HG03342 (cell line): ENCODE measurements around the gene DDX31.
"Not testable (repeated sequence)": the region's sequence is repeated elsewhere in the genome, so short reads cannot be mapped to it uniquely, and the experiment has no call there.

ENCODE experiments used
- ATAC-seq: cut with Tn5 transposase; IDR thresholded peaks from one replicate; pipeline ENCODE4 v1.9.1; 2021; ENCODE audit warnings: mild to moderate bottlenecking, moderate library complexity; ENCODE audit not compliant: unreplicated experiment

Gene DDX31

DNA sequence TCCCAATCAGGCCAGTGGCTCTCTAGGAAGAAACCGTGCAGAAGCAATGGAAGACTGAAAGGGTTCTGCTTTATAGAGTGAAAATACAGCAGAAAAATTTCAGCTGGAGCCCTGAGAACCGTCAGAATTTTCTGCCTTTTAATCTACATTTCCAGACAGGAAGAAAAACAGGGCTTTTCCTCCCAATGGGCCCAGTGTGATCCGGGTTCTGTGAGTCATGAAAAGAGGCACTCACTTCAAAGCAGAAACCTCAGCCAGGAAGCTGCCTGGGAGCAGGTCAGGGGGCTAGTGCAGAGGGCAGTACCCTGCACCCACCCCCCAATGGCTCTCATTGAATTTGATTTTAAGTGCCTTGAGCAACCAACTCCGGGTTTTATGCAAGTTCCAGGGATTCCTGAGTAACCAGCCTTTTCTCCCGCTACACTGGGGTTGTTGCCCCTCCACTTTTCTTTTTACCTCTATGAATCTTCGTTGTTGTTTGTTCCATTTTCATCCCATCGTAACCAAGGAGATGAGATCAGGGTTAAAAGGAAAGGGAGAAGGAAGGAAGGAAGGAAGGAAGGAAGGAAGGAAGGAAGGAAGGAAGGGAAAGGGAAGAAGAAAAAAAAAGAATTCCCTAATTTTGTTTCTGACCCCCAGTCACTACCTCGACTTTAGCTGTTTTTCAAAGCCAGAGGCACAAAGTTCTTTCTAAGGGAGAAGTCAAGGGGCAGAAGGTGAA lies 86.0 kb downstream of the DDX31 start:
- no peak for ATAC-seq

DNA sequence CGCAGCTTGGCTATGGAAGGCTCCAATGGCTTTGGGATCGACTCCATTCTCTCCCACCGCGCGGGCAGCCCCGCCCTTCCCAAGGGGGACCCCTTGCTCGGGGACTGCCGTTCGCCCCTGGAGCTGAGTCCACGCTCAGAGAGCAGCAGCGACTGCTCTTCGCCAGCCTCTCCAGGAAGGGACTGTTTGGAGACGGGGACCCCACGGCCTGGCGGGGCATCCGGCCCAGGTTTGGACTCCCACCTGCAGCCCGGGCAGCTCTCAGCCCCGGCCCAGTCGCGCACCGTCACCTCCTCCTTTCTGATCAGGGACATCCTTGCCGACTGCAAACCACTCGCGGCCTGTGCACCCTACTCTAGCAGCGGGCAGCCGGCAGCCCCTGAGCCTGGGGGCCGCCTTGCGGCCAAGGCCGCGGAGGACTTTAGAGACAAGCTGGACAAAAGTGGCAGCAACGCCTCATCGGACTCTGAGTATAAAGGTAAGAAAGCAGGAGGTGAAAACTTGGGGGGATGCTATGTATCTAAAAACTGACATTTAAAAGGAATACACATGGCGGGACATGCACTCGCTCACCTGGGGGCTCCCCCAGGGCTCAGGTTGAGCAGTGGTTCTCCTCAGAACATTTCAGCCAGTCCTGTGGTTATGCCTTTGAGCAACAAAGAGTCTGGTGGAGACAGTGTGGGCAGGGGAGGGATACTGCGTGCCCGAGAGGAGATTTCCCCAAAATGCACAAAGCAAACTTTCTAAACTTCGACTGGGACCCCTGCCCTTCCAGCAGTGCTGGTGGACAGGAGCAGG lies 86.8 kb downstream of the DDX31 start:
- ATAC-seq, result no peak

DNA sequence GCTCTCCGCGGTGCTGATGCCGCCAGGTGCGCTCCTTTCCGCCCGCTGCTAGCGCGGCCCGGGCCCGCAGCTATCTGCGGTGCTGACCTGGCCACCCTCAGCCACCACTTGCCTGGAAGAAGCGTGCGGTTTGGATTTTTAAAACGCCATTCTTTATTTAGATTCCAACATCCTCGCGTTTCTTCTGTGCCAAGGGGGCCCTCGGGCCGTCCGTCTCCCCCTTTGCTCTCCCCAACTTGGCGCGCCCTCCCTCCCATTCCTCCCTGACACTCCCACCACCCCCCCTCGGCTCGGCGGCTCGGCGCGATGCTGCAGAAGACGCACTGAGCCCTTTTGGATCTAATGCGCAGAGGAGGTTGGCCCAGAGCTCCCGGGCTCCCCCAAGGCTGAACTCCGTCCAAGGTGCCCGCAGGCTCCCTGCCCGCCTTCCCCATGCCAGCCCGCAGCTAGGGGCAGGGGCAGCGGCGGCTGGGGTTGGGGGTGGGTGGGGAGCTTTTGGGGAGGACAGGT lies 87.5 kb downstream of the DDX31 start, which contains the start of gene BARHL1:
Gene BARHL1 (plus strand): TSS at position 331 of the 510 bp plus-strand sequence. CDS start 192 bp downstream, outside the sequence.
- no peak for ATAC-seq

DNA sequence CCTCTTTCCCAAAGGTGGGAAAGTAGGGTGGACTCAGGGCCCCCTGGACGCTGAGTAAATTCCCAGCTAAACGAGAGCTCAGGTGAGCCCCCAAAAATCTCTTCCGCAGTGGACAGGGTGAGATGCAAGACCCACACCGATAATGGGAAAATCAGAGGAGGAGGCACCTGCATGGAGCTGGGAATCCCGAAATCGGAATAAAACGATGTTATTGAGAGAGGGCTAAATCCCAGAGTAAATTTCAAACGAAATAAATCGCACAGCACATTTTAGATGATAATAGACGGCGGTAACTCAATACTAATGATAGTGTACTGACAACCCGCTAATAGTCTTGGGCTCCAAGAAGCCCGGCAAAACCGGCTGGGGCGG lies 90.4 kb downstream of the DDX31 start:
- ATAC-seq, result no peak

DNA sequence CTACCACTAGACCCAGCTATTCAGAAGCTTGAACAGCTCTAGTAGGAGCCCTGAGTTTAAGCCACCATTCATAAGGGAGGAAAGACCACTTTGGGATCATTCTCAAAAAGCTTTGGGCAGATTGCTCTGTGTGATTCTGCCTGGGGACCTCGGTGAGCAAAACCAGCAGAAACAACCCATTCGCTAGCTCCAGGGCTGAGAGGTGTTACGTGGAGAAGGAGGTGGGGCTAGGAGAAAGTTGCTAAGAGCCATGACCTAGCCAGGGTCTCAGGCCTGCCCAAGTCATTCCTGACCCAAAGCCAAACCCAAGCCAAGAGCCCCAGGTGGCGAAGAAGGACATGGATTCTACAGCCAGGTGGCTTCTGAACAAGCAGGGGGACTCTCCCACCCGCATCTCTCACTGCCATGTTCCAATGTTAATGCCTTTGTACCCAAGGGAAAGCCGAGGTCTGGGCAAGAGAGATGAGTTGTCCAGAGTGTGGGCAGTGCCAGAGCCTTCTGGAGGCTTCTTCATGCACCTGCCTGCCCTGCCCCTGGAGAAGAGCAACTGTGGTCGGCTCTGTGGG lies 91.3 kb downstream of the DDX31 start:
- no peak for ATAC-seq

DNA sequence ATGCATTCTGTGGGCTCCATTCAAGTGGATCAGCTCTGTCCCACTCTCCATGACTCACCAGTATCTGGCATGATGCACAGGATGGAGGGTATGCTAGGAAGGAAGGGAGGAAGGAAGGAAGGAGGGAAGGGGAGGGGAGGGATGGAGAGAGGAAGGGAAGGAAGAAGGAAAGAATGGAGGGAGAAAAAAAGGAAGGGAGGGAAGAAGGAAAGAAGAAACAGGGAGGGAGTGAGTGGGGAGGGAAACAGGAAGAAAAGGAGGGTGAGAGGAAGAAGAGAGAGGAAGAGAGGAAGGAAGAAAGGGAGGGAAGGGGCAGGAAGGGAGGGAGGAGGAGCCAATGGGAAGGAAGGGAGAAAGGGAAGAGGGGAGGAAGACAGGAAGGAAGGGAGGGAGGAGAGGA lies 92.7 kb downstream of the DDX31 start:
- no peak for ATAC-seq

DNA sequence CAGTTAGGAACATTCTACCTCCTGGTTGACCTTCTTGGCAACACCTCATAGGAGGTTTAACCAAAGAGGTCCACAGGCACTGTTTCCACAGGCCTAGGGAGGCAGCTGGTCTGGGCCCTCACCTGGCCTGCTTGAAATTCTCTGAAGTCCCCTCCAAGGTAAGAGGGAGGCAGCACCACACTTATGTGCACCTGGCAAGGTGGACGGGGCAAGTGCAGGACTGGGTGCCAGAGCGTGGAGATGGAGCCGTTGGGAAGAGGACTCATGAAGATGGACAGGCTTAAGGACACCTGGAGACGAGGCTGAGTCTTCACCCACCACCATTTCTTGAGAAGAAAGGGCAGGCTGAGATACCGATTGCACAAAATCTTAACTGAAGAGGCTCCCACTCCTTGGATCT lies 94.0 kb downstream of the DDX31 start:
- no peak for ATAC-seq

DNA sequence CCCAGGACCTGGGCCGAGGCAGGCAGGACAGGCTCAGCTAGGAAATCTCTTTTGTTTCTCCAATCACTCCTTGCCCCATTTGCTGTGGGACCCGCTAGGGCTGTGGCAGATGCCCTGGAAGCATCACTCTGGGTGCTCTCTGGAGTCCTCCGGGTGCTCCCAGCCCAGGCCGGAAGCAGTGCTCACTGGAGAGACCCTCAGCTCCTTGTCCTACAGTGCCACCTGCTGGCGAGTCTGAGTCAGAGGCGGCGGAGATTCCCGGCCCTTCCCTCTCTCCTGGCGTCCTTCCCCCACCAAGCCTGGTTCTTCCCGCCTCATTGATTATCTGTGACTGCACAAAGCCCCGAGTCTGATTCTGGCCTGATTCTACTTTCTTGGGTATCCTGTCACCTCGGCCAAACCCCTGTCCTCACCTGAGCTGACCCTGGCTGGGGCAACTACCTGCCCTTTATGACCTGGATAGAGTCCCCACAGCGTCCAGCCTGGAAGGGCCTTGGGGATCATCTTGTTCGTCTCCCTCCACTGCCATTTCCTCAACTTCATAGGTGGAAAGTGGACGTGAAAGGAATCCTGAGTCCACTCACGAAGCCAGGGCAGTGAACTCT lies 94.7 kb downstream of the DDX31 start:
- ATAC-seq, result no peak

DNA sequence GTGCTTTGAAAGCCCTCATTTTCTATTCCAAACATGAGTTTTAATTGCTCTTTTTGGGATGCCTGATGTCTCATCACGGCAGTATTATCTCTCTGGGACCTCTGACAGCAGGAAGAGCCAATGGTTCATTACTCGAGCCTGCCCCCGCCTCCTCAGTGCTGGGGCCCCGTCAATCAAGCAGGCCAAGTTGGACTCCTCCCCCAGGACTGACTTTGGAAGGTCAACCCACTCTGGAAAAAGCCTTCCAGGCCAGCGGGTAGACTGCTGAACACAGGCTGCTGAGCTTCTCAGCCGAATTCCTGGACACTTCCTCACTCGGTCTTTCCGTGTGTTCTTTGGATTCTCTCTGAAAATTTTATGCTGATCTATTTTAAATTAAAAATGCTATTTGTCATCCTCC lies 96.9 kb downstream of the DDX31 start:
- no peak for ATAC-seq

DNA sequence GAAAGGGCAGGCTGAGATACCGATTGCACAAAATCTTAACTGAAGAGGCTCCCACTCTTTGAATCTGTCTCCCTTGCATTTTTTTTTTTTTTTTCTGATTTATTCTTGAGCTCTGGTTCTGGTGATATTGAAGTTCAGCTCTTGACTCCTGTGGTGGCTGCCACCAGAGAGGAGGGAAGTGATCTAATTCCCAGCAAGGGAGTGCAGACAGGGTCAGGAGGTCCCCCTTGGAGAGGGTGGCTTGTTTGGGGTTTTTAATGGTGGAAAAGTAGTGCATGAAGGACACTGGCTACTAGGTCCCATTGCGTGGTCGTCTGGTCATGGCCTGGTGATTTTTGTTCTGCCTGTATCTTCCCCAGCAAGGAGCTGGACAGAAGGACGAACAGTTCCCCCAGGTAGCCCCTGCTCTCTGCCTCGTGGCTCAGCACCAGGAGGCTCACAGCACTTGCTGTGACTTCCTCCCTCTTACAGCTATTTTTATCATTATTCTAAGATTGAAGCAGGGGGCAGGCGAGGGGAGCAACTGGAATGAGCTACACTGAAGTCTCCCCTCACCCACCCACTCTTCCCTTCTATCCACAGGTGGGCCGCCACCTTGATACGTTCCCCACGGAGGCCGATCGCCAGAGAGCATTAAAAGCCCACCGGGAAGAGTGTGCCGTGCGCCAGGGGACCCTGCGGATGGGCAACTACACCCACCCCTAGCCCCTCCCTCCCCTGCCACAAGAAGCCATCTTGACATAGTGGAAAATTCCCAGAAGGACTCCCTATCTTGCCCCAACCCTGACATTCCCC lies 97.8 kb downstream of the DDX31 start:
- no peak for ATAC-seq

DNA sequence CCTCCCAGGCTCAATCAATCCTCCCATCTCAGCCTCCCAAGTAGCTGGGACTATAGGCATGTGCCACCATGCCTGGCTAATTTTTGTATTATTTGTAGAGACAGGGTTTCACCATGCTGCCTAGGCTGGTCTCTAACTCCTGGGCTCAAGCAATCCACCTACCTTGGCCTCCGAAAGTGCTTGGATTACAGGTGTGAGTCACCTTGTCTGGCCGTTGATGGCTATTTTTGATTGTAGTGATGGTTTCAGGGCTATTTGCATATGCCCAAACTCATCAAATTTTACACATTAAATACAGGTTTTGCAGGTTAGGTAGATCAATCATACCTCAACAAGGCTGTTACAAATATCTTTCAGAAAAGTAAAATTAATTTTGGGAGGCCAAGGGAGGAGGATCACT lies 101.0 kb downstream of the DDX31 start:
- ATAC-seq, result not testable (repeated sequence)

DNA sequence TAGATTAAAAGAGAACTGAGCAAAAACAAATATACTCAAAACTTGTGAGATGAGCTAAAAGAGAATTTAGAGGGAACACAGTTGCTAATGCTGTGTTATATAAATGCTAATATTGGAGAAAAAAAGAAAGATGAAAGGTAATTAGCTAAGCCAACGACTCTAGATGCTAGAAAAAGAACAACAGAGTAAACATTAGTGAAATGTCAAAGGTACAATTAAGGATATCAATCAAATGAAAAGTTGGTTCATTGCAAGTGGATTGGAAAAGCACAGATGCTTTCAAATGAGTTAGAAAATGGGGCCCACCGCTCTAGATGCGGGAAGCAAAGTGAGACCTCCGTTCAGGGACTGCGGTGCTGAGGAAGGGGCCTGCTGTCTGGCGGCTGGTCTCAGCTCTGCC lies 105.3 kb downstream of the DDX31 start:
- no peak for ATAC-seq

DNA sequence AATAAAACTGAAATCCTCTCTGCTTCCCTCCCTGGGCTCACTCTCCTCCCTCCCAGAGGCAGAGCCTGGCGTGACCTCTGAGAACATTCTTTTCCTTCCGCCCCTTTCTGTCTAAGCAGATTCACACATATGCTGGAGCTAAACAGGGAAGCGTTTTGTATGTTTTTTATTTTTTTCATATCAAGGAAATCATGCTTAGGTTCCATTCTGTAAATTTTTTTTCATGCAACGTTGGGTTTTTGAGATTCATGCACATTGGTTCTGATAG lies 107.5 kb downstream of the DDX31 start:
- no peak for ATAC-seq

DNA sequence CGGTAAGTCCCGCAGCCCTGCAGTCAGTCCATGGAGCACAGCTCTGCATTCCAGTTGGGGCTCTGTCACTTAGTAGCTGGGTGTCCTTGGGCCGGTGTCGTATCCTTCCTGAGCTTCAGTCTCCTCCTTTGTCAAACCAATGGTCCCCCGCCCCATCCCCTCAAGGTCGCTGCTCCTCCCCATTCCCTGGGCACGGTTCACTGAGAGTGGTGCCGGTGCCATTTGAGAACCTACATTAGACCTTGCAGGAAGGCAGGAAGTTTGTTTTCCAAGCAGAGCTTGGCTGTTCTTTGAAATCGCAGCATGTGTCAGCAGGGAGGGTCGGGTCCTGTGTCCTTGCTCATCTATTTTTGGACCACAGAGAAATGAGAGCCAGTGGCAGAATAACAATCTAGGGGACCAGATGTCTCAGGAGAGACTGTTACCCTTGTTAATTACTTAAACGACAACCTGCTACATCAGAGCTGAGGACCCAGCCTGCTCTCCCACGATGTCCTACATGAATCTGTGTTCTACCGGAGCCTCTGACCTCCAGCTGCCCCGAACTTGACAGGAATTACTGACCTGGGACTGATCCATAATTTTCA lies 109.1 kb downstream of the DDX31 start:
- ATAC-seq, result no peak

DNA sequence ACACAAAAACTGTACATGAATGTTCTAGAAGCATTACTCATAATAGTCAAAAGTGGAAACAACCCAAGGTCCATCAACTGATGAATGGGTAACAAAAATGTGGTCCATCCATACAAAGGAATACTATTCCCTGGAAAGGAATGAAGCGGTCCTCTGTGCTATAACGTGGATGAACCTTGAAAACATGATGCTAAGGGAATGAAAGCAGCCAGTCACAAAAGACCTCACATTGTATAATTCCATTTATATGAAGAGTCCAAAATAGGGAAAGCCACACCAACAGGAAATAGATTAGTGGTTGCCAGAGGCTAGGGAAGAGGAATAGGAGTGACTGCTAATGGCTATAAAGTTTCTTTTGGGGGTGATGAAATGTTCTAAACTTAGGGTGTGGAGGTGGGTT lies 110.1 kb downstream of the DDX31 start:
- ATAC-seq, result no peak

DNA sequence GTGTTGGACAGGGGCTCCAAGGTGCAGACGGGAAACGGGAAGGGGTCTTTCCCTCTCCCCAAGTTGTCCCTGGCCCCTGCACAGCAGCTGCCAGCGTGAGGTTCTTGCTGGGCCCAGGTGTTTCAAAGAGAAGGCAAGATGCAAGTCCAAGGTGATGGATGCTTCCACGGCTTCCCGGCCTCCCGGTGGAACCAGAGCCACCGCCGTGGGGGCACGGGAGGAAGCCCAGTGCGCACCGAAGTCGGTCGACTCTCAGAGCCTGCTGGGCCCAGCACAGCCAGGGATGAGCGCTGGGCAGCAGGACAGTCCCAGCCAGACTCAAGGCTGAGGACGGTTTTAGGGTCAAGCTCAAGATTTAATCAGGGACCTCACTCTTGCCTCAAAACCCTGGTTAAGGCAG lies 112.6 kb downstream of the DDX31 start:
- ATAC-seq, result no peak

DNA sequence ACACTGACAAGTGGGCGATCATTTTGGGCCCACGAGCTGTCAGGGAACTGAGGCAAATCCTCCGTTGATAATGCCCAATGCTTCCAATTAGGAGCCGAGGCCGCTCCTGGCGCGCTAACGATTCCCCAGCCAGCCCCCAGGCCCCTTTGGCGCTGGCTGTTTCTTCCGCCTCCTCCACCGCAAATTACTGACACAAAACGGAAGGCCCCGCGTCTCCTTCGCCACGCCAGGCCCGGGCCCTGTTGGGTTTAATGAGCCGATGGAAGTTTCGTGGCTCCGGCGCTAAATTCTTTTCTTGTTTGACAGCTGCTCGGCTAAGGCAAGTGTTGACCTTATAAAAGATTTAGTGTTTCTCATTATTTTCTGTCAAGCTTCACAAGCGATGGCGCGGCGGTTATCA lies 113.1 kb downstream of the DDX31 start:
- no peak for ATAC-seq

DNA sequence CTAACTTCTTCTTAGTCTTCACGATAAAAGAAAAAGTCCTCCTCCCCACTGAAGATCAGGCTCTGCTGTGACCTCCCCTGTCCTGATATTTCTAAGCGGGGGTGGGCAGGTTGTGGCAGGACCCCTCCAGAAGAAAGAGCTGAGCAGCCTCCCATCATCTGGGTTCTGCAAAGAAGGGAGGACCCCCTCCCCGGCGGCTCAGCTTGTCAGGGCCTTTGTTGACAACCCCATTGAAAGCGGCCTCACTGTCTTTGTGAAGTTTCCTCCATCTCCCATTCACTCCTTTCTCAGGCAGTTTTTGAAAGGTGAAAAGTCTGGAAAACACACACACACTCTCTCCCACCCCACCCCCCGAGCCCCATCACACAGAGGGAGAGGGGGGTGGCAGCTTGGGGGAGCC lies 113.5 kb downstream of the DDX31 start:
- no peak for ATAC-seq

DNA sequence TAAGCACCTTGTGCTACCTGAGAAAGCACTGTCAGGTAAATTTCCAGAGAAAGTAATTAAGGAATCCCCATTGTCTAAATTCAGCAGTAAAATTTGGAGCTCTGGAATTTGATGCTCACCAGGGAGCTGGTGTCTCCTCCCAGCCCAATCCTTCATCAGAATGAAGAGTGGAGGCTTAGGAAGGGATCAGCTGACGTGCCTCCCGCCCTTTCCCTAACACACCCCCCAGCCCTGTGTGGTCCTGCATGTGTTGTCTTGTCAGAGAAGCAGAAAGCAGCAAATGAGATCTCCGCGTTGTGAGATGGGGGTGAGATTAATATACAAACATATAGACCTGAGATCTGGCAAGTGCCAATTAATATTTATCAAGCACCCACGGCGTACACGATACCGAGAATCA lies 114.3 kb downstream of the DDX31 start:
- no peak for ATAC-seq

DNA sequence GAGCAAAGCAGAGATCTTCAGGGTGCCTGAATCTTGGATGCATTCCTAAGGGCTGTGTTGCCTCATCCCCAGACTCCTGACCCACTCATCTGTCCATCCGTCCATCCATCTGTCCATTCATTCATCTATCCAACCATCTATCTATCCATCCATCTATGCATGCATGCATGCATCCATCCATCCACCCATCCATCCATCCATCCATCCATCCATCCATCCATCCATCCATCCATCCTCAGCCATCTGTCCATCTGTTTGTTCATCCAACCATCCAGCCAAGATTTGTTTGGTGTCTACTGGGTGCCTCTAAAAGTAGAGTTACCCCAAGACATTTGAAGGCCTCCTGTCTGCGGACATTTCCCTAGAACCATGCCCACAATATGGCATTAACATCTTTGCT lies 115.0 kb downstream of the DDX31 start:
- ATAC-seq, result no peak

DNA sequence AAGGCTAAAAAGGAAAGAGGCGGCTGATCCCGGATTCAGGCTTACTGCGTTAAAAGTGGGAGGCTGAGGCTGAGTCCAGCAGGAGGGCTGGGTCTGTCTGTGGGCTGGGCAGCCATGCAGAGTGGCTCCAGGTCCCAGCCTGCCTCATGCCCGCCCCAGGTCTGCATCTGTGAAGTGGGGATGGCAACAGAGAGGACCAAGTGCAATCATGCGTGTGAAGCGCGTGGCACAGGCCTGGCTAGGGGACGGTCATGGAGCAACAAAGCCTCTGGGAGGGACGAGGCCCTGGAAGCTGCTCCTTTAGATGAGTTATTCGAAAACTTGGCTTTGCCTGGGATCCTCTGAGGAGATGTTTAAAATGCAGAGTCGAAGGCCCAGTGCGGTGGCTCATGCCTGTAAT lies 117.7 kb downstream of the DDX31 start:
- no peak for ATAC-seq
